ENCODE data around the gene AP1M2.

The AP1M2 gene

GRCh38 chr19:10568826-10569651 is 18.1 kb downstream of the AP1M2 start, which contains the start of gene CDKN2D:
CDKN2D (minus strand) TSS chr19:10568979; CDS start chr19:10568653, 326 bp downstream.
- peak; percentile 92 for ATAC-seq

DNA sequence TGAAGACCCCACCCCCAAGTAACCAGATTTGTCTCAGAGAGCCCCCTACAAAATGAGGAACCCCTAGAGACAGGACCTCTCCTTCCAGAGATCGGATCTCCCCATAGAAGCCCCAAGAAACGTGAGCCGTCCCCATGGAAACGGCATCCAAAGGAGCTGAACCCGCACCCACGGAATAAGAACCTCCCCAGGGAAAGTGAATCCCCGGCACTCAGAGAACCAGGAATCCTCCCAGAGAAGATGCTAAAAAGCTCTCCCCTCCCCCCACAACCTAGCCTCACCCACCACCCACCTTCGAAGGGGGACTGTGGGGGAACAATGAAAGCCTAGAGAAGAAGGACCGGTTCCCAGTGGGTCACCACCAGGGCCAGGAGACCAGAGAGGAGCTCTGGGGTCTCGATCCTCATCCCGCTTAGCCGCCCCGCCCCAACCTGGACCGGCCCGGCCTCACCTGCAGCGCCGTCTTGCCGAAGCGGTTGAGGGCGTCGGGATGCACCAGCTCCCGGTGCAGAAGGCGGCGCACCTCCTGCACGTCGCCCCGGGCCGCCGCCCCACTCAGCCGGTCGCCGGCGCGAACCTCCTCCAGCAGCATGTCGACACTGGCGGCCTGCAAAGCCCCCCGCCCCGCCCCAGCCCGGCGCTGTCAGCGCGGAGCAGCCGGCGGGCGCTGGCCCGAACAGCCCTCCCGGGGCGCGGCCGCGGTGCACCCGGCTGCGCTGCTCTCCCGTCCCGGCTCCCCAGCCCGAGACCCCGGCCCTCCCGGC is 18.9 kb downstream of the AP1M2 start:
- ATAC-seq = no peak
- TF ChIP-seq CSRNP3 (CRISPR knock-in tag; IDR thresholded peaks at IDR 0.05) (no peak), ESRRG (CRISPR knock-in tag; IDR thresholded peaks at IDR 0.05) (no peak), ZNF70 (CRISPR knock-in tag; IDR thresholded peaks at IDR 0.05) (no peak), CREB5 (CRISPR knock-in tag; IDR thresholded peaks at IDR 0.05; ENCODE audit: low read depth) (no peak), ISL1 (CRISPR knock-in tag; IDR thresholded peaks at IDR 0.05) (no peak), PATZ1 (CRISPR knock-in tag; IDR thresholded peaks at IDR 0.05; ENCODE audit: borderline replicate concordance) (no peak), GLIS3 (CRISPR knock-in tag; IDR thresholded peaks at IDR 0.05) (no peak), ZFP30 (CRISPR knock-in tag; IDR thresholded peaks at IDR 0.05) (no peak), ZC3H10 (CRISPR knock-in tag; IDR thresholded peaks at IDR 0.05) (no peak), OSR1 (CRISPR knock-in tag; IDR thresholded peaks at IDR 0.05) (no peak), CSDC2 (CRISPR knock-in tag; IDR thresholded peaks at IDR 0.05) (no peak), PPARA (CRISPR knock-in tag; IDR thresholded peaks at IDR 0.05; ENCODE audit: borderline replicate concordance) (no peak), ZNF8 (CRISPR knock-in tag; IDR thresholded peaks at IDR 0.05) (no peak), TCF4 (CRISPR knock-in tag; IDR thresholded peaks at IDR 0.05; ENCODE audit: borderline replicate concordance) (no peak), SNAI2 (CRISPR knock-in tag; IDR thresholded peaks at IDR 0.05) (no peak), ARNTL (CRISPR knock-in tag; IDR thresholded peaks at IDR 0.05; ENCODE audit: borderline replicate concordance, low read depth) (no peak)
- TF ChIP-seq, protein P1, sequence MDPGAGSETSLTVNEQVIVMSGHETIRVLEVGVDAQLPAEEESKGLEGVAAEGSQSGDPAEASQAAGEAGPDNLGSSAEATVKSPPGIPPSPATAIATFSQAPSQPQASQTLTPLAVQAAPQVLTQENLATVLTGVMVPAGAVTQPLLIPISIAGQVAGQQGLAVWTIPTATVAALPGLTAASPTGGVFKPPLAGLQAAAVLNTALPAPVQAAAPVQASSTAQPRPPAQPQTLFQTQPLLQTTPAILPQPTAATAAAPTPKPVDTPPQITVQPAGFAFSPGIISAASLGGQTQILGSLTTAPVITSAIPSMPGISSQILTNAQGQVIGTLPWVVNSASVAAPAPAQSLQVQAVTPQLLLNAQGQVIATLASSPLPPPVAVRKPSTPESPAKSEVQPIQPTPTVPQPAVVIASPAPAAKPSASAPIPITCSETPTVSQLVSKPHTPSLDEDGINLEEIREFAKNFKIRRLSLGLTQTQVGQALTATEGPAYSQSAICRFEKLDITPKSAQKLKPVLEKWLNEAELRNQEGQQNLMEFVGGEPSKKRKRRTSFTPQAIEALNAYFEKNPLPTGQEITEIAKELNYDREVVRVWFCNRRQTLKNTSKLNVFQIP (CRISPR knock-in tag; IDR thresholded peaks at IDR 0.05; ENCODE audit: borderline replicate concordance, low read depth) = no peak
- TF ChIP-seq, protein P2, sequence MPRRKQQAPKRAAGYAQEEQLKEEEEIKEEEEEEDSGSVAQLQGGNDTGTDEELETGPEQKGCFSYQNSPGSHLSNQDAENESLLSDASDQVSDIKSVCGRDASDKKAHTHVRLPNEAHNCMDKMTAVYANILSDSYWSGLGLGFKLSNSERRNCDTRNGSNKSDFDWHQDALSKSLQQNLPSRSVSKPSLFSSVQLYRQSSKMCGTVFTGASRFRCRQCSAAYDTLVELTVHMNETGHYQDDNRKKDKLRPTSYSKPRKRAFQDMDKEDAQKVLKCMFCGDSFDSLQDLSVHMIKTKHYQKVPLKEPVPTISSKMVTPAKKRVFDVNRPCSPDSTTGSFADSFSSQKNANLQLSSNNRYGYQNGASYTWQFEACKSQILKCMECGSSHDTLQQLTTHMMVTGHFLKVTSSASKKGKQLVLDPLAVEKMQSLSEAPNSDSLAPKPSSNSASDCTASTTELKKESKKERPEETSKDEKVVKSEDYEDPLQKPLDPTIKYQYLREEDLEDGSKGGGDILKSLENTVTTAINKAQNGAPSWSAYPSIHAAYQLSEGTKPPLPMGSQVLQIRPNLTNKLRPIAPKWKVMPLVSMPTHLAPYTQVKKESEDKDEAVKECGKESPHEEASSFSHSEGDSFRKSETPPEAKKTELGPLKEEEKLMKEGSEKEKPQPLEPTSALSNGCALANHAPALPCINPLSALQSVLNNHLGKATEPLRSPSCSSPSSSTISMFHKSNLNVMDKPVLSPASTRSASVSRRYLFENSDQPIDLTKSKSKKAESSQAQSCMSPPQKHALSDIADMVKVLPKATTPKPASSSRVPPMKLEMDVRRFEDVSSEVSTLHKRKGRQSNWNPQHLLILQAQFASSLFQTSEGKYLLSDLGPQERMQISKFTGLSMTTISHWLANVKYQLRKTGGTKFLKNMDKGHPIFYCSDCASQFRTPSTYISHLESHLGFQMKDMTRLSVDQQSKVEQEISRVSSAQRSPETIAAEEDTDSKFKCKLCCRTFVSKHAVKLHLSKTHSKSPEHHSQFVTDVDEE (CRISPR knock-in tag; IDR thresholded peaks at IDR 0.05) = no peak

More at GRCh38 chr19:10568826-10569651, 18.1 kb downstream of the AP1M2 start, which contains the start of gene CDKN2D:
- TF ChIP-seq ZNF8 (CRISPR knock-in tag; IDR thresholded peaks at IDR 0.05) (no peak), TCF4 (CRISPR knock-in tag; IDR thresholded peaks at IDR 0.05; ENCODE audit: borderline replicate concordance) (no peak), OSR1 (CRISPR knock-in tag; IDR thresholded peaks at IDR 0.05) (no peak), ZNF565 (CRISPR knock-in tag; conservative IDR thresholded peaks at IDR 0.05; ENCODE audit: low read depth) (no peak)

Data from SK-N-SH treated with all-trans-retinoic acid at 6 μM for 48 hours (cell line).